NCI-H1092 (cell line): Measurements from ENCODE around the gene PARD3B.

Experiments
- DNase-seq: peaks from one replicate; lab custom pipeline; 2025; lab: John Stamatoyannopoulos, UW

PARD3B gene

GRCh38 chr2:205130111-205130829, 585.0 kb downstream of the PARD3B start:
- no peak for DNase-seq

GRCh38 chr2:205133544-205133943, 588.3 kb downstream of the PARD3B start:
- peak; percentile 9 for DNase-seq

- no peak for DNase-seq
These were observed 593.5 kb downstream of the PARD3B start for GRCh38 chr2:205138735-205139134.

GRCh38 chr2:205139822-205140463, 594.7 kb downstream of the PARD3B start:
- DNase-seq: no peak

- no peak for DNase-seq
These were observed 596.1 kb downstream of the PARD3B start for GRCh38 chr2:205141381-205141780.

GRCh38 chr2:205145888-205146287, 600.6 kb downstream of the PARD3B start:
- DNase-seq: no peak

GRCh38 chr2:205148755-205149154, 603.5 kb downstream of the PARD3B start:
- peak; percentile 79 for DNase-seq

- DNase-seq: no peak
These were observed 611.2 kb downstream of the PARD3B start for GRCh38 chr2:205156457-205156856.

- no peak for DNase-seq
These were observed 613.1 kb downstream of the PARD3B start for GRCh38 chr2:205158404-205158803.

- DNase-seq: no peak
These were observed 616.0 kb downstream of the PARD3B start for GRCh38 chr2:205161156-205161839.

GRCh38 chr2:205166745-205167144, 621.5 kb downstream of the PARD3B start:
- DNase-seq: no peak

- no peak for DNase-seq
These were observed 623.7 kb downstream of the PARD3B start for GRCh38 chr2:205169012-205169411.

GRCh38 chr2:205169464-205169863, 624.2 kb downstream of the PARD3B start:
- DNase-seq: no peak

GRCh38 chr2:205170399-205170798, 625.1 kb downstream of the PARD3B start:
- DNase-seq: no peak

- DNase-seq: no peak
These were observed 626.1 kb downstream of the PARD3B start for GRCh38 chr2:205171261-205171940.

GRCh38 chr2:205175831-205176230, 630.6 kb downstream of the PARD3B start:
- DNase-seq: no peak

- no peak for DNase-seq
These were observed 631.3 kb downstream of the PARD3B start for GRCh38 chr2:205176546-205176945.

GRCh38 chr2:205177546-205177945, 632.3 kb downstream of the PARD3B start:
- no peak for DNase-seq

GRCh38 chr2:205180730-205181129, 635.5 kb downstream of the PARD3B start:
- DNase-seq: no peak

GRCh38 chr2:205187731-205188130, 642.5 kb downstream of the PARD3B start:
- DNase-seq: no peak

- no peak for DNase-seq
These were observed 643.2 kb downstream of the PARD3B start for GRCh38 chr2:205188239-205189138.

- DNase-seq: no peak
These were observed 644.0 kb downstream of the PARD3B start for GRCh38 chr2:205189301-205189700.
